Gastroesophageal sphincter (tissue), 3 donors: Measurements from ENCODE around the gene HPS4.

Experiments
- CTCF ChIP-seq, 4 experiments: fragments of 200-600 bp in 2 of 4; fragments of 450-650 bp in 2 of 4; sonication (generic) in 1 of 4; IDR thresholded peaks; one replicate each; pipeline ENCODE4 v1.5.1; 2017 to 2019; ENCODE audit warnings: antibody characterized with exemption in 4 of 4, mild to moderate bottlenecking in 2 of 4, moderate library complexity in 2 of 4
- EP300 ChIP-seq: sonication (generic); formaldehyde crosslinking; IDR thresholded peaks from one replicate; pipeline ENCODE4 v1.6.1; 2017; ENCODE audit warnings: antibody characterized with exemption, mild to moderate bottlenecking
- POLR2A ChIP-seq, 2 donors: fragments of 450-650 bp; IDR thresholded peaks; one replicate each; pipeline ENCODE4 v1.6.1; 2017; ENCODE audit warnings: antibody characterized with exemption in 2 of 2, mild to moderate bottlenecking in 2 of 2, moderate library complexity in 1 of 2
- POLR2AphosphoS5 ChIP-seq: sonication (generic); formaldehyde crosslinking; IDR thresholded peaks from one replicate; pipeline ENCODE4 v1.6.1; 2017; ENCODE audit warnings: antibody characterized with exemption

- TF ChIP-seq CTCF (IDR thresholded peaks at IDR 0.05) (no peak), POLR2A (IDR thresholded peaks at IDR 0.05) (no peak), EP300 (no peak), POLR2AphosphoS5 (no peak)
Observed at GRCh38 chr22:26416670-26417276, 66.8 kb downstream of the HPS4 start.
